ENCODE results near the gene ACVRL1. TPM values are rescaled to one million over a fixed set of nuclear protein-coding genes. Genes with fewer than 3 reads are reported as not detected.
"Not testable (repeated sequence)": the region's sequence is repeated elsewhere in the genome, so short reads cannot be mapped to it uniquely, and the experiment has no call there.

ACVRL1 gene
- total and polyA plus RNA-seq, 2 donors: 8.9 to 14.9 TPM

DNA sequence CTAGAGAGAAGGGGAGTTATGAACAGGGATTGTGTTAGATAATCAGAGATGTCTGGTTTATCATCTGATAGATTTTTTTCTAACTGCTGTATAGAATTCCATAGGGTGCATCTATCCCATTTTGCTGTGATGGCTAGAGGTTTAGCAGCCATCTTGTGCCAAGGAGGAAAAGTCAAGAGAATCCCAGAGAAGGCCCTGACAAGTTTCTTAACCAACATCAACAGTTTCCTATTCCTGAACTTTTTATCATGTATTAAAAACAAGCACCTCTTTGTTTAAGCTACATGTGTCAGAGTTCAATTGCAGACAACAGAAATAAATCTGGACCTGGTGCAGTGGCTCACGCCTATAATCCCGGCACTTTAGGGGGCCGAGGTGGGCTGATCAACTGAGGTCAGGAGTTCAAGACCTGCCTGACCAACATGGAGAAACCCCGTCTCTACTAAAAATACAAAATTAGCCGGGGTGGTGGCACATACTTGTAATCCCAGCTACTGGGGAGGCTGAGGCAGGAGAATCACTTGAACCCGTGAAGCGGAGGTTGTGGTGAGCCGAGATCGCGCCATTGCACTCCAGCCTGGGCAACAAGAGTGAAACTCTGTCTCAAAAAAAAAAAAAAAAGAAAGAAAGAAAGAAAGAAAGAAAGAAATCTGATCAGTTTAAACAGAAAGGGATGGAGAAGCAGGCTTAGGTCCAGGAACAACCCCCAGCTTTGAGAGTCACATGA, 21.8 kb upstream of the ACVRL1 start:
- H3K27me3 ChIP-seq (ENCODE audit: control insufficient read depth in 2 of 2, insufficient read depth in 1 of 2, low read length in 1 of 2); H3K9me3 ChIP-seq (ENCODE audit: control insufficient read depth in 2 of 2, insufficient read depth in 1 of 2, low read length in 1 of 2); H3K36me3 ChIP-seq (ENCODE audit: control insufficient read depth in 2 of 2, insufficient read depth in 2 of 2, low read length in 1 of 2); DNase-seq (ENCODE audit: low read depth in 6 of 9, low spot score in 9 of 9); H3K4me3 ChIP-seq (ENCODE audit: low read length in 2 of 2): not testable (repeated sequence)
- WGBS: 84% methylated on average over 10 of the region's 10 CpGs
- H3K27ac ChIP-seq (ENCODE audit: low read depth in 1 of 2, low read length in 1 of 2): peak overlapping the region in 1 of 2 donors; percentile 68
- H3K4me1 ChIP-seq (ENCODE audit: control insufficient read depth in 2 of 2, insufficient read depth in 2 of 2, low read length in 2 of 2): peaks cover 0 to 15% of the 10 kb centered on the region in 2 donors

DNA sequence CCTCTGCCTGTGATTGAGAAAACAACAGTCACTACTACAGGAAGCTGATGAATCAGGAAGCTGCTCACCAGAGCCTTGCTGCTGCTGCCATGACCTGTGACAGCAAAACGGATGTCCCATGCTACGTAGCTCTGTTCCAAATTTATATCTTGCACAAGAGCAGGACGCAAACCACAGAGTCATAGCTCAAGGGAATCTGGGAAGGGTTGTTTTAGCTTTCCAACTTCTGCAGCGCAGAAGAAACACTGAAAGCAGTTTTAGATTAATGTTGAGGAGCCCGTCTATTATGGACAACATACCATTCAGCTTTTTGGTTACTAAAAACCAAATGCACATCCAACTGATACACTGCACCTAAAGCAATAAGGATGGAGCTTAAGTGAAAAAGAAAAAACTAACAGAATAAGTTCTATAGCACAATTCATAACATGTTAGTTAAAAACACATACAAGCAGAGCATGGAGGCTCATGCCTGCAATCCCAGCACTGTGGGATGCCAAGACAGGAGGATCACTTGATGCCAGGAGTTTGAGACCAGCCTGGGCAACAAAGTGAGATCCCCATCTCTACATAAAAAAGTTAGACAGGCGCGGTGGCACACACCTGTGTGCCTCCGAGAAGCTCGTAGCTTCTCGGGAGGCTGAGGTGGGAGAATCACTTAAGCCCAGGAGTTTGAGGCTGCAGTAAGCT, 21.1 kb upstream of the ACVRL1 start:
- Histone ChIP-seq H3K9me3 (ENCODE audit: control insufficient read depth in 2 of 2, insufficient read depth in 1 of 2, low read length in 1 of 2) (no peaks in the 10 kb centered on the region), H3K27ac (ENCODE audit: low read depth in 1 of 2, low read length in 1 of 2) (peak overlapping the region in 1 of 2 donors; percentile 68), H3K4me1 (ENCODE audit: control insufficient read depth in 2 of 2, insufficient read depth in 2 of 2, low read length in 2 of 2) (peaks cover 0 to 15% of the 10 kb centered on the region in 2 donors), H3K27me3 (ENCODE audit: control insufficient read depth in 2 of 2, insufficient read depth in 1 of 2, low read length in 1 of 2) (no peaks in the 10 kb centered on the region), H3K36me3 (ENCODE audit: control insufficient read depth in 2 of 2, insufficient read depth in 2 of 2, low read length in 1 of 2) (no peaks in the 10 kb centered on the region), H3K4me3 (ENCODE audit: low read length in 2 of 2) (no peak overlapping the region)
- 56% methylated on average over 10 of the region's 10 CpGs for WGBS
- peak in 8 of 9 donors; percentile 19 to 73 (median 49) for DNase-seq (ENCODE audit: low read depth in 6 of 9, low spot score in 9 of 9)

DNA sequence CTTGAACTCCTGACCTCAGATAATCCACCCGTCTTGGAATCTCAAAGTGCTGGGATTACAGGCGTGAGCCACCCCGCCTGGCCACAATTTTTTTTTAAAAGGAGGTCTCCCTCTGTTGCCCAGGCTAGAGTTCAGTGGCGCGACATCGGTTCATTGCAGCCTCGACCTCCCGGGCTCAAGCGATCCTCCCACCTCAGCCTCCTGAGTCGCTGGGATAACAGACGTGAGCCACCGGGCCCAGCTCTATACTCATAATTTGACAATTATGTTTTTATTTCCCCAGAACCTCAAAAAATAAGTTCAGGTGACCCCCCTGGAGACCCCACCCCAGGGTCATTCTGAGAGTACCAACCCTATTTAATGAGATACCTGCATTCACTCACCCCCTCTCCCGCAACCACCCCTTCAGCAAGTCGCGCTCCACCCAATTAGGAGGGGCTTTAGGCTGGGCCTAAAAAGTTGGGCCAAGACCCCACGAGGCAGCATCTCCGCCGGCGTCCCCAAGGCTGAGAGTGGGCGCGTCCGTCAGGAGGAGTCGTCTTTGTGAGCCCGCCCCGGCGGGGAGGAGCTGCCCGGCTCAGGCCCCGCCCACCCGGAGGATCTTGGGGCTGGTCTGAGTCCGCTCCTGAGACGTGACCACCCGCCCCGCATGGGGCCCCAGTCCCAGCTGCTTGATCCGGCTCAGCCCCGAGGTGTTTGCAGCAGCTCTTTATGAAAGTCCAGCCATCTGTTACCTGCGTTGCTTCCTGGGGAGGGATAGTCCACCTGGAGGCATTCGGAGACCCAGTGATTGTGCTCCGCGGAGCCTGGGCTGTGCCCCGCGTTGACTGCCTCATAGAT, 19.6 kb upstream of the ACVRL1 start, which contains the start of gene ANKRD33:
Gene ANKRD33 (plus strand): TSS at position 628 of the 840 bp plus-strand sequence. CDS start 84 bp downstream, at position 712.
- Histone ChIP-seq H3K27me3 (ENCODE audit: control insufficient read depth in 2 of 2, insufficient read depth in 1 of 2, low read length in 1 of 2) (no peaks in the 10 kb centered on the region), H3K4me1 (ENCODE audit: control insufficient read depth in 2 of 2, insufficient read depth in 2 of 2, low read length in 2 of 2) (peaks cover 0 to 15% of the 10 kb centered on the region in 2 donors), H3K27ac (ENCODE audit: low read depth in 1 of 2, low read length in 1 of 2) (no peak within 1 kb of the TSS), H3K9me3 (ENCODE audit: control insufficient read depth in 2 of 2, insufficient read depth in 1 of 2, low read length in 1 of 2) (no peaks in the 10 kb centered on the region), H3K36me3 (ENCODE audit: control insufficient read depth in 2 of 2, insufficient read depth in 2 of 2, low read length in 1 of 2) (no peaks in the 10 kb centered on the region), H3K4me3 (ENCODE audit: low read length in 2 of 2) (no peak within 1 kb of the TSS)
- WGBS: 69% methylated on average over 41 of the region's 41 CpGs
- DNase-seq (ENCODE audit: low read depth in 6 of 9, low spot score in 9 of 9): no peak

DNA sequence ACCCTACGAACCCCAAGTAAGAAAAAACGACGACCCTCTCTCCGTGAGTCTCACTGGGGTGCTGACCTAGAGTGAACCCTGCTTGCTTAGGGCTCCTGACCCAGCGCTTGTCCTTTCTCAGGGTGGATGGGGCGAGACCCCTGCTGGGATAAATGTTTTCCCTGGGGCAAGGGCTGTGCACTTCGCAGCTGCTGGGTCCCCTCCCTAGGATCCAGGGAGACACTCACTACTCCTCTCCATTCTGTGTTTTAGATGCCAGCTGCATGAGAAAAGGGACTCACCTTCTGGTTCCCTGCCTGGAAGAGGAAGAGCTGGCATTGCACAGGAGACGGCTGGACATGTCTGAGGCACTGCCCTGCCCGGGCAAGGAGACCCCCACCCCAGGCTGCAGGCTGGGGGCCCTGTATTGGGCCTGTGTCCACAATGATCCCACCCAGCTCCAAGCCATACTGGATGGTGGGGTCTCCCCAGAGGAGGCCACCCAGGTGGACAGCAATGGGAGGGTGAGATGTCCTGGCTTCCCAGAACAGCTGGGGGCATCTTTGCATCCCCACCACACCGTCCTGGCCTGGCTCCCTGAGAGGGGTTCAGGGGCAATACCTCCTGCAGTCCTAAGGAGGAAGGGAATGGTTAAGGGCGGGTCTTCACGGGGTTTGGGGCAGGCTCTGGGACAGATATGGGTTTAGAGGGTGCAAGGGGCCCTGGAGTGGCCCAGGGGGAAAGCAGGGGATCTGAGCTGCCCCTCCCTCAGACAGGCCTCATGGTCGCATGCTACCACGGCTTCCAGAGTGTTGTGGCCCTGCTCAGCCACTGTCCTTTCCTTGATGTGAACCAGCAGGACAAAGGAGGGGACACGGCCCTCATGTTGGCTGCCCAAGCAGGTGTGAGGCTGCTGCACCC, 18.7 kb upstream of the ACVRL1 start:
- peaks cover 0 to 15% of the 10 kb centered on the region in 2 donors for H3K4me1 ChIP-seq (ENCODE audit: control insufficient read depth in 2 of 2, insufficient read depth in 2 of 2, low read length in 2 of 2)
- no peak overlapping the region for H3K27ac ChIP-seq (ENCODE audit: low read depth in 1 of 2, low read length in 1 of 2)
- DNase-seq (ENCODE audit: low read depth in 6 of 9, low spot score in 9 of 9): no peak
- no peaks in the 10 kb centered on the region for H3K9me3 ChIP-seq (ENCODE audit: control insufficient read depth in 2 of 2, insufficient read depth in 1 of 2, low read length in 1 of 2)
- H3K4me3 ChIP-seq (ENCODE audit: low read length in 2 of 2): no peak overlapping the region
- no peaks in the 10 kb centered on the region for H3K27me3 ChIP-seq (ENCODE audit: control insufficient read depth in 2 of 2, insufficient read depth in 1 of 2, low read length in 1 of 2)
- no peaks in the 10 kb centered on the region for H3K36me3 ChIP-seq (ENCODE audit: control insufficient read depth in 2 of 2, insufficient read depth in 2 of 2, low read length in 1 of 2)
- WGBS: 88% methylated on average over 15 of the region's 15 CpGs

DNA sequence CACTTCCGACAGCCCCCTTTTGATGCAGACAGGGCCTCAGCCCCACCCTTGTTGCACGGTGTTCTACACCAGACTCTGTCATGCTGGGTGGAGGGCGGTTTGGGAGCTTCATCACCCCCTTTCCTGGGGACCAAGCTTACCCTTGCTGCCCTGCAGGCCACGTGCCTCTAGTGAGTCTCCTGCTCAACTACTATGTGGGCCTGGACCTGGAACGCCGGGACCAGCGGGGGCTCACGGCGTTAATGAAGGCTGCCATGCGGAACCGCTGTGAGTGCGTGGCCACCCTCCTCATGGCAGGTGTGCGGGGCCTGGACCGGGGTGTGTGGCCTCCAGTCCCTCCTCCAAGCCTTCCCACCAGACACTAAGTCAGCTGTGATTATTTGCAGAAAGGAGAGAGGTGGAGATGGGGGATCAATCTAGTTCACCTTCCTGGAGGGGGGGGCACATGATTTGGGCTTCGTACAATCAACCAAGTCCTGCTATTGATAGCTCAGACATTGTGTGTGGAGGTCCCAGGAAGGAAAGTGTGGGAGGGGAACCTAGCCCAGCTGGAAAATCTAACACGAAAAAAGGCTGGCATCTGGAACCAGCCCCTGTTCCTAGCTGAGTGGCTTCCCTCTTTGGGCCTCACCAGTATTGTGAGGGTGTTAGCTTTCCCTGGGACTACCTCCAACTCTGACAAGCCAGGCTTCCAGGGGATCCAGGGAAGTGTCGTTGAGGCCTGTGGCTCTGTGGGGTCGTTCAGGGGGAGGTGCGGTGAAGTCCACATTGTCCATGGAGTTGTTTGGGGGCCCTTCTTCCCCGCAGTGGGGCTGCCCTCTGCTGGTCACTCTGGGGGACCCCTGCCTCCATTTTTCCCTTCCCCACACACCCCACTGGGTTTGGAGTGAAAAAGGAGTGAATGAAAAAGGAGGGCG, 17.8 kb upstream of the ACVRL1 start:
- Histone ChIP-seq H3K4me1 (ENCODE audit: control insufficient read depth in 2 of 2, insufficient read depth in 2 of 2, low read length in 2 of 2) (peaks cover 0 to 15% of the 10 kb centered on the region in 2 donors), H3K4me3 (ENCODE audit: low read length in 2 of 2) (no peak overlapping the region), H3K27me3 (ENCODE audit: control insufficient read depth in 2 of 2, insufficient read depth in 1 of 2, low read length in 1 of 2) (no peaks in the 10 kb centered on the region), H3K27ac (ENCODE audit: low read depth in 1 of 2, low read length in 1 of 2) (no peak overlapping the region), H3K36me3 (ENCODE audit: control insufficient read depth in 2 of 2, insufficient read depth in 2 of 2, low read length in 1 of 2) (no peaks in the 10 kb centered on the region), H3K9me3 (ENCODE audit: control insufficient read depth in 2 of 2, insufficient read depth in 1 of 2, low read length in 1 of 2) (no peaks in the 10 kb centered on the region)
- no peak for DNase-seq (ENCODE audit: low read depth in 6 of 9, low spot score in 9 of 9)
- 91% methylated on average over 21 of the region's 21 CpGs for WGBS

DNA sequence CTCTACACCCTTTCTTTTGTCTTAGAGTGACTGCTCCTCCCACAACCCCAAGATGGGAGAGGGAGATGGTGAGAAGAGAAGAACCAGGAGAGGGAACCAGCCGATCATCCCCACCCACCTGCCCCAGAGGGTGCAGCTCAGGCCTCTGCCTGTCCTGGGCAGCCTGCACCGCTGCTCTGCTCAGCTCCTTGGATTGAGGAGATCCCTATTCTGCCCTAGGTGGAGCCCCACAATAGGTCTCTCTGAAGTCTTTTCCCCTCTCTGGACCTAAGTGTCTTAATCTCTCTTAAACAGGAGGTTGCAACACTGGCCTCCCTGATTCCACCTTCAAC, 17.2 kb upstream of the ACVRL1 start:
- H3K27ac ChIP-seq (ENCODE audit: low read depth in 1 of 2, low read length in 1 of 2): no peak overlapping the region
- 98% methylated on average over 2 of the region's 2 CpGs for WGBS
- no peaks in the 10 kb centered on the region for H3K27me3 ChIP-seq (ENCODE audit: control insufficient read depth in 2 of 2, insufficient read depth in 1 of 2, low read length in 1 of 2)
- H3K9me3 ChIP-seq (ENCODE audit: control insufficient read depth in 2 of 2, insufficient read depth in 1 of 2, low read length in 1 of 2): no peaks in the 10 kb centered on the region
- peaks cover 0 to 15% of the 10 kb centered on the region in 2 donors for H3K4me1 ChIP-seq (ENCODE audit: control insufficient read depth in 2 of 2, insufficient read depth in 2 of 2, low read length in 2 of 2)
- H3K4me3 ChIP-seq (ENCODE audit: low read length in 2 of 2): no peak overlapping the region
- no peaks in the 10 kb centered on the region for H3K36me3 ChIP-seq (ENCODE audit: control insufficient read depth in 2 of 2, insufficient read depth in 2 of 2, low read length in 1 of 2)
- DNase-seq (ENCODE audit: low read depth in 6 of 9, low spot score in 9 of 9): no peak

DNA sequence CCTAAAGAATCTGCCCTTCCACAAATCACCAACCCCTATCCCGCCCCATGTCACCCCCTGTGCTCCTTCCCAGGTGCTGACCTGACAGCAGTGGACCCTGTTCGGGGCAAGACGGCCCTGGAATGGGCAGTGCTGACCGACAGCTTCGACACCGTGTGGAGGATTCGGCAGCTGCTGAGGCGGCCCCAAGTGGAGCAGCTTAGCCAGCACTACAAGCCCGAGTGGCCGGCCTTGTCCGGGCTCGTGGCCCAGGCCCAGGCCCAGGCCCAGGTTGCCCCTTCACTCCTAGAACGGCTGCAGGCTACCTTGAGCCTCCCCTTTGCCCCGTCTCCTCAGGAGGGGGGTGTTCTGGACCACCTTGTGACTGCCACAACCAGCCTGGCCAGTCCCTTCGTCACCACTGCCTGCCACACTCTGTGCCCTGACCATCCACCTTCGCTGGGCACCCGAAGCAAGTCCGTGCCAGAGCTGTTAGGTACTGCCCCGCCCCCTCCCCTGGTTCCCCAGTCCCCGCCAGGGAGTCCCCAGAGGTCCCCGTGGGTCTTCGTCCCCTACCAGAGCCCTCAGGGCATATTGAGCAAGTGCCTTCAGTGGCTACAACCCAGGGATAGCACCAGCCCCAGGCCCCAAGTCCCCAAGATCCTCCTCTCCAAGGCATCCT, 16.7 kb upstream of the ACVRL1 start:
- H3K9me3 ChIP-seq (ENCODE audit: control insufficient read depth in 2 of 2, insufficient read depth in 1 of 2, low read length in 1 of 2): no peaks in the 10 kb centered on the region
- no peak overlapping the region for H3K27ac ChIP-seq (ENCODE audit: low read depth in 1 of 2, low read length in 1 of 2)
- H3K4me1 ChIP-seq (ENCODE audit: control insufficient read depth in 2 of 2, insufficient read depth in 2 of 2, low read length in 2 of 2): peaks cover 0 to 12% of the 10 kb centered on the region in 2 donors
- DNase-seq (ENCODE audit: low read depth in 6 of 9, low spot score in 9 of 9): no peak
- no peaks in the 10 kb centered on the region for H3K36me3 ChIP-seq (ENCODE audit: control insufficient read depth in 2 of 2, insufficient read depth in 2 of 2, low read length in 1 of 2)
- WGBS: 94% methylated on average over 22 of the region's 22 CpGs
- no peaks in the 10 kb centered on the region for H3K27me3 ChIP-seq (ENCODE audit: control insufficient read depth in 2 of 2, insufficient read depth in 1 of 2, low read length in 1 of 2)
- H3K4me3 ChIP-seq (ENCODE audit: low read length in 2 of 2): no peak overlapping the region

Data from thymus (tissue), 11 donors.